ENCODE measurements around the gene INHBC.

The INHBC gene

DNA sequence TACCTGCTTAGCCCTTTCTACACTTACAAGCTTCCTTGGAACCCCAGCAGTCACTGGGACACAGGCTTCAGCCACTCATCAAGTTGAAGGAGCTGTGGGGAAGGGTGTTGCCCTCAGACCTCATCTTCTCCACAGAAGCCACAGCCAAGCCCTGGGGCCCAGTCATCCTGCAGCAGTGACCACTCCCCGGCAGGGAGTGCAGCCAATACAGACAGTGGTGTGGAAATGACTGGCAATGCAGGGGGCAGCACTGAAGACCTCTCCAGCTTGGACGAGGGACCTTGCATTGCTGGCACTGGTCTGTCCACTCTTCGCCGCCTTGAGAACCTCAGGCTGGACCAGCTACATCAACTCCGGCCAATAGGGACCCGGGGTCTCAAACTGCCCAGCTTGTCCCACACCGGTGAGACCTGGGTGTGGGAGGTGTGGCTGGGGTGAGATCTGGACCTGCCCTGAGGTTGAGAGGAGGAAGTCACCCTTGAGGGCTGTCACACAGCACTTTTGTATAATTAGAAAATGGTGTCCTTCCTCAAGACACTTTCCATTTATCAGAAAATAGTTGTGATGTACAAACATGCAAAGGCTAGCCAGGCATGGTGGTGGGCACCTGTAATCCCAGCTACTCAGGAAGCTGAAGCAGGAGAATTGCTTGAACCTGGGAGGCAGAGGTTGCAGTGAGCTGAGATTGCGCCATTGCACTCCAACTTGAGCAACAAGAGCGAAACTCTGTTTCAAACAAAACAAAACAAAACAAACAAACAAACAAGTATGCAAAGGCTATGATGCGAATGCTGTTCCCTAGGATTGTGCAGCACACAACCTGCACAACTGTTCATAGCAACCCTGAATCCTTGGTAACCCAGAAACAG lies 34.9 kb downstream of the INHBC start:
- Histone ChIP-seq H3K36me3 (ENCODE audit: control insufficient read depth in 2 of 2, insufficient read depth in 2 of 2, low read length in 2 of 2) (no peaks in the 10 kb centered on the region), H3K9me3 (ENCODE audit: control insufficient read depth in 2 of 2, low read length in 2 of 2) (no peaks in the 10 kb centered on the region), H3K27ac (ENCODE audit: low read length) (no peak overlapping the region), H3K4me1 (ENCODE audit: control insufficient read depth, insufficient read depth, low read length) (no peaks in the 10 kb centered on the region), H3K27me3 (ENCODE audit: control insufficient read depth in 1 of 2, insufficient read depth in 2 of 2, low read length in 2 of 2) (peaks cover 13 to 15% of the 10 kb centered on the region in 2 donors), H3K9ac (ENCODE audit: low read length in 2 of 2) (no peak overlapping the region), H3K4me3 (ENCODE audit: low read length in 2 of 2) (no peak overlapping the region)

DNA sequence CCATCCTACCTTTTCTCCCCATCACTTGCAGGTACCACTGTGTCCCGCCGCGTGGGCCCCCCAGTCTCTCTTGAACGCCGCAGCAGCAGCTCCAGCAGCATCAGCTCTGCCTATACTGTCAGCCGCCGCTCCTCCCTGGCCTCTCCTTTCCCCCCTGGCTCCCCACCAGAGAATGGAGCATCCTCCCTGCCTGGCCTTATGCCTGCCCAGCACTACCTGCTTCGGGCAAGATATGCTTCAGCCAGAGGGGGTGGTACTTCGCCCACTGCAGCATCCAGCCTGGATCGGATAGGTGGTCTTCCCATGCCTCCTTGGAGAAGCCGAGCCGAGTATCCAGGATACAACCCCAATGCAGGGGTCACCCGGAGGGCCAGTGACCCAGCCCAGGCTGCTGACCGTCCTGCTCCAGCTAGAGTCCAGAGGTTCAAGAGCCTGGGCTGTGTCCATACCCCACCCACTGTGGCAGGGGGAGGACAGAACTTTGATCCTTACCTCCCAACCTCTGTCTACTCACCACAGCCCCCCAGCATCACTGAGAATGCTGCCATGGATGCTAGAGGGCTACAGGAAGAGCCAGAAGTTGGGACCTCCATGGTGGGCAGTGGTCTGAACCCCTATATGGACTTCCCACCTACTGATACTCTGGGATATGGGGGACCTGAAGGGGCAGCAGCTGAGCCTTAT lies 35.8 kb downstream of the INHBC start:
- no peak overlapping the region for H3K27ac ChIP-seq (ENCODE audit: low read length)

DNA sequence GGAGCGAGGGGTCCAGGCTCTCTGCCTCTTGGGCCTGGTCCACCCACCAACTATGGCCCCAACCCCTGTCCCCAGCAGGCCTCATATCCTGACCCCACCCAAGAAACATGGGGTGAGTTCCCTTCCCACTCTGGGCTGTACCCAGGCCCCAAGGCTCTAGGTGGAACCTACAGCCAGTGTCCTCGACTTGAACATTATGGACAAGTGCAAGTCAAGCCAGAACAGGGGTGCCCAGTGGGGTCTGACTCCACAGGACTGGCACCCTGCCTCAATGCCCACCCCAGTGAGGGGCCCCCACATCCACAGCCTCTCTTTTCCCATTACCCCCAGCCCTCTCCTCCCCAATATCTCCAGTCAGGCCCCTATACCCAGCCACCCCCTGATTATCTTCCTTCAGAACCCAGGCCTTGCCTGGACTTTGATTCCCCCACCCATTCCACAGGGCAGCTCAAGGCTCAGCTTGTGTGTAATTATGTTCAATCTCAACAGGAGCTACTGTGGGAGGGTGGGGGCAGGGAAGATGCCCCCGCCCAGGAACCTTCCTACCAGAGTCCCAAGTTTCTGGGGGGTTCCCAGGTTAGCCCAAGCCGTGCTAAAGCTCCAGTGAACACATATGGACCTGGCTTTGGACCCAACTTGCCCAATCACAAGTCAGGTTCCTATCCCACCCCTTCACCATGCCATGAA lies 36.5 kb downstream of the INHBC start:
- Histone ChIP-seq H3K36me3 (ENCODE audit: control insufficient read depth in 2 of 2, insufficient read depth in 2 of 2, low read length in 2 of 2) (no peaks in the 10 kb centered on the region), H3K27ac (ENCODE audit: low read length) (no peak overlapping the region), H3K4me1 (ENCODE audit: control insufficient read depth, insufficient read depth, low read length) (peaks cover 15% of the 10 kb centered on the region), H3K4me3 (ENCODE audit: low read length in 2 of 2) (no peak overlapping the region), H3K27me3 (ENCODE audit: control insufficient read depth in 1 of 2, insufficient read depth in 2 of 2, low read length in 2 of 2) (peaks cover 26 to 31% of the 10 kb centered on the region in 2 donors), H3K9me3 (ENCODE audit: control insufficient read depth in 2 of 2, low read length in 2 of 2) (no peaks in the 10 kb centered on the region), H3K9ac (ENCODE audit: low read length in 2 of 2) (no peak overlapping the region)

More for the DNA sequence above, 35.8 kb downstream of the INHBC start:
- Histone ChIP-seq H3K36me3 (ENCODE audit: control insufficient read depth in 2 of 2, insufficient read depth in 2 of 2, low read length in 2 of 2) (no peaks in the 10 kb centered on the region), H3K4me1 (ENCODE audit: control insufficient read depth, insufficient read depth, low read length) (peaks cover 8% of the 10 kb centered on the region), H3K27me3 (ENCODE audit: control insufficient read depth in 1 of 2, insufficient read depth in 2 of 2, low read length in 2 of 2) (peaks cover 22 to 24% of the 10 kb centered on the region in 2 donors), H3K4me3 (ENCODE audit: low read length in 2 of 2) (no peak overlapping the region), H3K9ac (ENCODE audit: low read length in 2 of 2) (no peak overlapping the region), H3K9me3 (ENCODE audit: control insufficient read depth in 2 of 2, low read length in 2 of 2) (no peaks in the 10 kb centered on the region)

DNA sequence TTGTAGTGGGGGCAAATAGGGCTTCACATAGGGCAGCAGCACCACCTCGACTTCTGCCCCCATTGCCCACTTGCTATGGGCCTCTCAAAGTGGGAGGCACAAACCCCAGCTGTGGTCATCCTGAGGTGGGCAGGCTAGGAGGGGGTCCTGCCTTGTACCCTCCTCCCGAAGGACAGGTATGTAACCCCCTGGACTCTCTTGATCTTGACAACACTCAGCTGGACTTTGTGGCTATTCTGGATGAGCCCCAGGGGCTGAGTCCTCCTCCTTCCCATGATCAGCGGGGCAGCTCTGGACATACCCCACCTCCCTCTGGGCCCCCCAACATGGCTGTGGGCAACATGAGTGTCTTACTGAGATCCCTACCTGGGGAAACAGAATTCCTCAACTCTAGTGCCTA lies 37.1 kb downstream of the INHBC start:
- H3K27me3 ChIP-seq (ENCODE audit: control insufficient read depth in 1 of 2, insufficient read depth in 2 of 2, low read length in 2 of 2), result peaks cover 31 to 36% of the 10 kb centered on the region in 2 donors
- H3K27ac ChIP-seq (ENCODE audit: low read length), result no peak overlapping the region
- no peaks in the 10 kb centered on the region for H3K9me3 ChIP-seq (ENCODE audit: control insufficient read depth in 2 of 2, low read length in 2 of 2)
- H3K9ac ChIP-seq (ENCODE audit: low read length in 2 of 2), result no peak overlapping the region
- H3K36me3 ChIP-seq (ENCODE audit: control insufficient read depth in 2 of 2, insufficient read depth in 2 of 2, low read length in 2 of 2), result no peaks in the 10 kb centered on the region
- H3K4me1 ChIP-seq (ENCODE audit: control insufficient read depth, insufficient read depth, low read length), result peaks cover 17% of the 10 kb centered on the region
- H3K4me3 ChIP-seq (ENCODE audit: low read length in 2 of 2), result no peak overlapping the region

DNA sequence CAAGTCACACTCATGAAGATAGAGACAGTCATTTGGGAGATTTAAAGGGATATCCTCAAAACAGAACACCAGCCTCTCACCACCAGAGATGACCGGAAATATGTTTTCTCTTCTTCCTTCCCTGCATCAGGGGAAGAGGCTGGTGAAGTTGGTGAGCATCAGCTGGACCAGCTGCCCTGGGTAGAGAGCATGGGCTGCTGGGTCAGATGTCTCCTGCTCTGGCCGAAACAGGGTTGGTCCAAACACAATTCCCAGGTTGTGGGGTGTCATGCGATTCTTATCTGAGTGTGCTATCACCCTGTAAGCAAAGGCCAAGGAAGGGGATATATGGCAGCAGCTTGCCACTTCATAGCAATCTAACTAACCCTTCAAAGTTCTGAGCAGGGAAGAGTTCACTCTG lies 37.8 kb downstream of the INHBC start:
- H3K36me3 ChIP-seq (ENCODE audit: control insufficient read depth in 2 of 2, insufficient read depth in 2 of 2, low read length in 2 of 2), result no peaks in the 10 kb centered on the region
- H3K9me3 ChIP-seq (ENCODE audit: control insufficient read depth in 2 of 2, low read length in 2 of 2), result no peaks in the 10 kb centered on the region
- H3K9ac ChIP-seq (ENCODE audit: low read length in 2 of 2), result no peak overlapping the region
- H3K27me3 ChIP-seq (ENCODE audit: control insufficient read depth in 1 of 2, insufficient read depth in 2 of 2, low read length in 2 of 2), result peaks cover 37 to 43% of the 10 kb centered on the region in 2 donors
- H3K4me3 ChIP-seq (ENCODE audit: low read length in 2 of 2), result no peak overlapping the region
- peaks cover 17% of the 10 kb centered on the region for H3K4me1 ChIP-seq (ENCODE audit: control insufficient read depth, insufficient read depth, low read length)
- H3K27ac ChIP-seq (ENCODE audit: low read length), result no peak overlapping the region

DNA sequence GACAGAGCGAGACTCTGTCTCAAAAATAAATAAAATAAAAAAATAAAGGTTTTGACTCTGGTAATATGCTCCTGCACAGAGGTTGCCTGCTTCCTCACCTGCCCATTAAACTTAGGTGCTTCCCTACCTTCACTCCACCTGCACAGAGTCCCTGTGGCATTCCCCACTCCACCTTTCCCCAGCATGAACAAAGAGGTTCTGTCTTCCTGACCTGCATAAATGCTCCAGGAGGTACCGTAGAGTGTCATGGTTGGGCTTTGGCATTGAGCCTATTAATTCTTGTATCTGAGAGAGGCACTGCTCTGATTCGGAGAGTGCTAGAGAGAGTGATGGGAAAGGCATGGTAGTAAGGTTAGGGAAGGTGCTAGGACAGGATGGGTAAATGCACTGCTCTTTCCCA lies 38.8 kb downstream of the INHBC start:
- H3K36me3 ChIP-seq (ENCODE audit: control insufficient read depth in 2 of 2, insufficient read depth in 2 of 2, low read length in 2 of 2), result no peaks in the 10 kb centered on the region
- peaks cover 37 to 43% of the 10 kb centered on the region in 2 donors for H3K27me3 ChIP-seq (ENCODE audit: control insufficient read depth in 1 of 2, insufficient read depth in 2 of 2, low read length in 2 of 2)
- H3K27ac ChIP-seq (ENCODE audit: low read length), result no peak overlapping the region
- H3K4me3 ChIP-seq (ENCODE audit: low read length in 2 of 2), result no peak overlapping the region
- no peaks in the 10 kb centered on the region for H3K9me3 ChIP-seq (ENCODE audit: control insufficient read depth in 2 of 2, low read length in 2 of 2)
- H3K4me1 ChIP-seq (ENCODE audit: control insufficient read depth, insufficient read depth, low read length), result peaks cover 17% of the 10 kb centered on the region
- H3K9ac ChIP-seq (ENCODE audit: low read length in 2 of 2), result no peak overlapping the region

DNA sequence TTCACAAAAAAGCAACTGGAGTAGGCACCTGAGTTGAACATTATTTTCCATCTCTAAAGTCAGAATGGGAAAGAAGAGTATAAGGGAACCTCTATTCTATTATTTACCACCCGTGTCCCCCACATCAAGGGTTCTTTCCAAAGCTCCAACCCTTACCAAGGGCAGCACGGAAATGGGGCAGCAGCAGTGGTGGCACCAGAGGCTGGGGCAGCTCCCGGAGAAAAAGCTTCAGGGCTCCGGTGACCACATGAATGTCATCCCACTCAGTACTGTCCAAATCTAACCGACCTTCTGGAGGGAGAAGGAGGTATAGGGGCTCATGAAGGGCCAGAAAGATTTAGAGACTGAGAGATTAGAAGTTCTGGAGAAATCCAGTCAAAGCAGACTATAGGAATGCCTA lies 39.3 kb downstream of the INHBC start:
- peaks cover 37 to 46% of the 10 kb centered on the region in 2 donors for H3K27me3 ChIP-seq (ENCODE audit: control insufficient read depth in 1 of 2, insufficient read depth in 2 of 2, low read length in 2 of 2)
- no peaks in the 10 kb centered on the region for H3K9me3 ChIP-seq (ENCODE audit: control insufficient read depth in 2 of 2, low read length in 2 of 2)
- H3K36me3 ChIP-seq (ENCODE audit: control insufficient read depth in 2 of 2, insufficient read depth in 2 of 2, low read length in 2 of 2), result no peaks in the 10 kb centered on the region
- H3K4me1 ChIP-seq (ENCODE audit: control insufficient read depth, insufficient read depth, low read length), result peaks cover 17% of the 10 kb centered on the region
- no peak overlapping the region for H3K27ac ChIP-seq (ENCODE audit: low read length)
- H3K9ac ChIP-seq (ENCODE audit: low read length in 2 of 2), result no peak overlapping the region
- no peak overlapping the region for H3K4me3 ChIP-seq (ENCODE audit: low read length in 2 of 2)

DNA sequence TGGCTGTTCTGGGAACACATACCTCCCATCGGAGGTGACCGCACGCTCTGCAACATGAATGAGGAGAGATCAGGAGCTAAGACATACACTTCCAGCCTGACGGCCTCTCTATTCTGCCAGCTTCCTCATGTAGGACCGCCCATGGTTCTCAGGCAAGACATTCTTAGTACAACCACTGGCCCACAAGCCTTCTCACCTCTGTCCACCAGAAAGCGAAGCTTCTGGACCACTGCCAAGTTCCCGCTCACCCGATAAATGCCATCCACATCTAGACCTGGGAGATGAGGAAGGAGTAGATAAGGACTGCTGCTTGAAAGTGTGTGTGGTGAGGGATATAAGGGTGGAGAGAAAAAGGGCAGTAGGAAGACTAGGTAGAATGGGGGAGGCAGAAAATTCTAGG lies 39.8 kb downstream of the INHBC start:
- Histone ChIP-seq H3K4me1 (ENCODE audit: control insufficient read depth, insufficient read depth, low read length) (peaks cover 17% of the 10 kb centered on the region), H3K36me3 (ENCODE audit: control insufficient read depth in 2 of 2, insufficient read depth in 2 of 2, low read length in 2 of 2) (no peaks in the 10 kb centered on the region), H3K9me3 (ENCODE audit: control insufficient read depth in 2 of 2, low read length in 2 of 2) (no peaks in the 10 kb centered on the region), H3K9ac (ENCODE audit: low read length in 2 of 2) (no peak overlapping the region), H3K4me3 (ENCODE audit: low read length in 2 of 2) (no peak overlapping the region), H3K27me3 (ENCODE audit: control insufficient read depth in 1 of 2, insufficient read depth in 2 of 2, low read length in 2 of 2) (peaks cover 37 to 48% of the 10 kb centered on the region in 2 donors), H3K27ac (ENCODE audit: low read length) (no peak overlapping the region)

DNA sequence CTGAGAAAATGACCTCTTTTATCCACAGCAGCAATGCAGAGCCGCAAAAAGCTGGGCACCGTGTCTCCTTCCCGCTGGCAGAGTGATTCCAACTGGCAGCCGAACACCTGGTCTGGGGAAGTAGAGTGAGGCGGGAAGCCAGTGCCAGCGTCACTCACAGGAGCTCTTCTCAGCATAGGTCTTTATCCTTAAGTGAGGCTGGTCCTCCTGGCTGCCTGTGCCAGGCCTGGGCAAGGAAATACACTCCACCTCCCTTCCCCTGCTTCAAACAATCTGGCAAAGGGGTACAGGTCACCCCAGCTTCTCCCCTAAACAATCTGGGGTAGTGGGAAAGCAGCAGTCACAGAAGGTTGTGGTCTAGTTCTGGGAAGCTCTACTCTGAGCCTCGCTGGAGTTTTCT lies 40.3 kb downstream of the INHBC start:
- H3K27ac ChIP-seq (ENCODE audit: low read length), result no peak overlapping the region
- H3K9ac ChIP-seq (ENCODE audit: low read length in 2 of 2), result no peak overlapping the region
- peak overlapping the region in 1 of 2 donors; percentile 51 for H3K4me3 ChIP-seq (ENCODE audit: low read length in 2 of 2)
- H3K4me1 ChIP-seq (ENCODE audit: control insufficient read depth, insufficient read depth, low read length), result peaks cover 17% of the 10 kb centered on the region
- peaks cover 40 to 48% of the 10 kb centered on the region in 2 donors for H3K27me3 ChIP-seq (ENCODE audit: control insufficient read depth in 1 of 2, insufficient read depth in 2 of 2, low read length in 2 of 2)
- no peaks in the 10 kb centered on the region for H3K36me3 ChIP-seq (ENCODE audit: control insufficient read depth in 2 of 2, insufficient read depth in 2 of 2, low read length in 2 of 2)
- H3K9me3 ChIP-seq (ENCODE audit: control insufficient read depth in 2 of 2, low read length in 2 of 2), result no peaks in the 10 kb centered on the region

DNA sequence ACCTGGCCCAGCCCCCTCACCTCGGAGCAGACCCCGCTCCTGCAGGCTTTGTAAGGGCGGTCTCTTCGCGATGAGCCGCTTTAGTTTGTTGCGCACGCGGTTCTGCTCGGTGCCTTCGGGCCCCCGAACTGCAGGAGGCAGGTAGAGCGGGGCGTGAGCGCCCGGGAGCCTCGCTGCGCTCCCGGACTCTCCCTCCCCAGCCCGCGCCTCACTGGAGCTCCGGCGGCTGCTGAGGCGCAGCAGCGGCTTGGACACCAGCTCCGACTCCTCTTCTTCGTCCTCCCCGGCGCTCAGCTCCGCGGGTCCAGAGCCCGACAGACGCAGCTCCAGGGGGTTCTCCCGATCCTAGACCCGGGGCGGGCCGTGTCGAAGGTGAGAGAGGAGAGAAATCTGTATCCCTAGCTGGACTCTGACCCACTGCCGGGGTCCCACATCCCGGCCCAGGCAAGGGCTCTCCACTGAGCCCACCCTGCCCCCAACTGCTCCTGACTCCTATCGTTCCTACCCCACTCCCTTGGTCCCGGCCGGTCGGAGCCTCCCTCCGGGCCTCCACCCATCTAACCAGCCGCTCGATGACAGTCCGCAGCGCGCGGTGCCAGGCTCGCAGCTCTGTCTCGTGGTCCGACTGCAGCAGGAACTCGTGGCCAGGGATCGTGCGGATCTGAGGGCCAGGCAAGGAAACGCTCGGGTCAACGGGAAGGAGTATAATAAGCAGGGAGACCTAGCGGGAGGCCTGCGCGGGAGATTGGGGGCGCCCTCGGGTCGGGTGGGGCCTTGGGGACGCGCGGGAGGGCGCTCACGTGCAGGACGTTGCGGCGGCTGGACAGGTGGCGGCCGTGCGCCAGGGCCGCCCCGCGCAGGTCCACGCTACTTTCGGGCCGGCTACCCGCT lies 40.9 kb downstream of the INHBC start:
- no peaks in the 10 kb centered on the region for H3K36me3 ChIP-seq (ENCODE audit: control insufficient read depth in 2 of 2, insufficient read depth in 2 of 2, low read length in 2 of 2)
- H3K4me3 ChIP-seq (ENCODE audit: low read length in 2 of 2), result peak overlapping the region; percentile 51 to 68
- no peak overlapping the region for H3K27ac ChIP-seq (ENCODE audit: low read length)
- H3K4me1 ChIP-seq (ENCODE audit: control insufficient read depth, insufficient read depth, low read length), result peaks cover 17% of the 10 kb centered on the region
- H3K27me3 ChIP-seq (ENCODE audit: control insufficient read depth in 1 of 2, insufficient read depth in 2 of 2, low read length in 2 of 2), result peaks cover 37 to 48% of the 10 kb centered on the region in 2 donors
- peak overlapping the region in 1 of 2 donors; percentile 16 for H3K9ac ChIP-seq (ENCODE audit: low read length in 2 of 2)
- H3K9me3 ChIP-seq (ENCODE audit: control insufficient read depth in 2 of 2, low read length in 2 of 2), result no peaks in the 10 kb centered on the region

Measured in stomach smooth muscle (tissue), 2 donors.